HG03457 (cell line): Measurements from ENCODE around the gene TRPV4.

Experiments
- ATAC-seq: cut with Tn5 transposase; IDR thresholded peaks from one replicate; pipeline ENCODE4 v1.9.1; 2021; ENCODE audit warnings: moderate number of reproducible peaks; ENCODE audit not compliant: unreplicated experiment

Gene TRPV4

GRCh38 chr12:109829667-109830066 lies 3.5 kb downstream of the TRPV4 start:
- no peak for ATAC-seq

- no peak for ATAC-seq
Measured at GRCh38 chr12:109828754-109829511, 4.3 kb downstream of the TRPV4 start.

DNA sequence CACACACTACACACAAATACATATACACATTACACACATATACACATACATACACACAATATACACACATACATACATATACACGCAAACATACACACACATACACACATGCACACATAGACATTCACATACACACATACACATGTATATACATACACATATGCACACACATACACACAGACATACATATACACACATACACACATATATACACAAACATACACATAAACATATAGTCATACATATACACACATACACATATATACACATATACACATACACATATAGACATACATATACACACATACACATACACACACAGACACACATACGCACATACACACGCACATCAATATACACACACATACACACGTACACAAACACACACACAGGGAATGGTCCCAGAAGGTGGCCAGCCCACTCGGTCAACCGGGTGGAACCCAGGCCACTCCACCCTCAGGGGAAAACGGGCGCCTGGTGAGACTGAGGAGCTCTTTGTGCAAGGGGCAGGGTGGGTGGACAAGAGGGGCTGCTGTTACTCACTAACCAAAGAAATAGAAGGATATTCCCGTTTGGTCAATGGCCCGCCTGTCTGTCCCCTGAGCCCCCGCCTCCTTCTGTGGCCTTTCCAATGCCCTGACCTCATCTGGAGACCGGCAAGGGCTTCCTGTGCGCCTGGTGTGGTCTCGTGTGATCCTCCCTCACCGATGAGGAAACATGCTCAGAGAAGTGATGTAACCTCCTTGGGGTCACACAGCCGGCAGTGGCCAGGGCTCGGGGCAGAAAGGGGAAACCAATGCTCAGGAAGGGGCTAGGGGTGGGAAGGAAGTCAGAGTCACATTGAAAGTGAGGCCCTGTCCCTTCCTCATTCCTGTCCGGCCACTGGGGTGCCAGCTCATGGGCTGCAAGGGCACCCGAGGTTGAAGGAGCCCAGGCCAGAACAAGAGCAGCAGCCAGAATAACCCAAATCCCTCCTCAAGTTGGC lies 5.3 kb downstream of the TRPV4 start:
- no peak for ATAC-seq

- no peak for ATAC-seq
Measured at GRCh38 chr12:109827080-109827479, 6.1 kb downstream of the TRPV4 start.

GRCh38 chr12:109824731-109825130 lies 8.5 kb downstream of the TRPV4 start:
- no peak for ATAC-seq

DNA sequence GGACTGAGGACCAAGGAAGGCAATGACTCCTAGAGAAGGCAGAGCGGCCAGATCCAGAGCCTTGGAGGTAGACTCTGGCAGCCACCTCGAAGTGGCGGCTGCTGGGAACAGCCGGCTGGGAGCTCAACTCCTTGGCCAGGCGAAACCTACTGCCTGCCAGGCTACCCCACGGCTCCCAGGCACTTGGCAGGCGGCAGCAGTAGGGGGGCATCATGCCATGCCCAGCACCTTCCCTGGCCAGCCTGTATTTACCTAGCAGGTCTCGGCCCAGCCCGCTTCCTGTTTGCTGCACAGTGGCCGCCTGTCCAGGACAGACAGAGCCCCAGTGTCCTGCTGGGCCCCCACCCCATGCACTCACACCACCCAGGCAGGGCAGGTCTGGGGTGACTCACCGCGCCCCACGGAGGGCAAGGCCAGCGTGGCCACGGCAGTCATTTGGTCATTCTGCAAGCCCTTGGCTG lies 10.2 kb downstream of the TRPV4 start:
- no peak for ATAC-seq

DNA sequence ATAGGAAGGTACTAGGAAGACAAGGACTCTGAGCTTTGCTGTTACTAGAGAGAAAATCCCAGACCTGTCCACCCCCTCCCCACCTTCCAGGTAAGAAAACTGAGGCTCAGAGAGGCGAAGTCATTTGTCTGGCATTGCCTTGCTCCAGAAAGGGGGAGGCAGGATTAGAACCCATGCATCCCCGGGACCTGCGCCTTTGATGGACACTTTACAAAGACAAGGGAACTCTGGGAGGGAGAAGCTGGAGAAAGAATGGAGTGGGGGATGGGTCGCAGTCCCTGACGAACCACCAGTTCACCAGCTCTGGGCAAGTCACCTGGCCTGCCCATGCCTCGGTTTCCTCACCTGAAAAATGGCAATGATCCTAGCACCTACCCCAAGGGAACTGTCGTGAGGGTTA lies 10.8 kb downstream of the TRPV4 start:
- ATAC-seq: no peak

DNA sequence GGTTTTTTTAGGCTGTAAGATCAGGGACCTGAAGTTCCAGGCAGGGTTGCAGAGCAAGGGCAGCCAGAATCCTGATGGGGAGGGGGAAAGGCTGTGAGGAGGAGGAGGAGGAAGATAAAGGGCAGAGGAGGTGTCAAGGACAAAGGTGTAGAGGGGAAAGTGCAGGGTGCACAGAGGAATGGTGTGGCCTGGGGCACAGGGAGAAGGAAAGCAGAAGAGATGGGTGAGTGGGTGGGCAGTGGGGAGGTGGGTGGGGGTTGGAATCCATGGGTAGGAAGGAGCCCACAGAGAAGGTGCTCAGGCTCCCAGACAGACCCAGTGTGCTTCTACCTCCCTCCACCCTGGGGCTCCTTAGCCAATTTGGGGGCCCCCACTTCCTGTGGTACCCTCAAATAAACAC lies 11.2 kb downstream of the TRPV4 start:
- ATAC-seq: no peak

DNA sequence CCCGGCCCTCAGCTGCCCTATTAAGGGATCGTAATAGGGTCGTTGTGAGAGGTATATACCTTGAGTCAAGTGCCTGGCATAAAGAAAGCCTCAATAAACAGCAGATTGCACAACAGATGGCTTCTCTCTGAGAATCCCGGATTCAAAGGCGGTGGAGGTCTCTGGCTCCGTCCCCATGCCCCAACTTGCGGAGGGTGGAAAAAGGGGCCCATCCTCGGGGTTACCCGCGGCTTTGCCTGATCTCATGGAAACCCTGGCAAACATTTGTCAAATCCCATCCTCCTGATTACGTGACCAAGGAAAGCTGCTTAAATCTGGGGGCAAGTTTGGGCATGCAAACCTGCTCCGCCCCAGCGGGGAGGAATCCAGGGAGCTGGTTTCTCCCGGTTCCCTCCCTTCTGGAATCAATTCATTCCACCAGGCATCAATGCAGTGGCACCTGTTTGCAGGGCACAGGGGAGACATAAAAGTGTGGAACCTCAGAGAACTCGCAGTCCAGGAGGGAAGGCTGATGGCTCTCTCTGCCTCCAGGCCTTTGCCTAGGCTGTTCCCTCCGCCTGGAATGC lies 12.3 kb downstream of the TRPV4 start:
- ATAC-seq: no peak

GRCh38 chr12:109818905-109819500 lies 14.2 kb downstream of the TRPV4 start:
- no peak for ATAC-seq

GRCh38 chr12:109818253-109818652 lies 14.9 kb downstream of the TRPV4 start:
- ATAC-seq: no peak

DNA sequence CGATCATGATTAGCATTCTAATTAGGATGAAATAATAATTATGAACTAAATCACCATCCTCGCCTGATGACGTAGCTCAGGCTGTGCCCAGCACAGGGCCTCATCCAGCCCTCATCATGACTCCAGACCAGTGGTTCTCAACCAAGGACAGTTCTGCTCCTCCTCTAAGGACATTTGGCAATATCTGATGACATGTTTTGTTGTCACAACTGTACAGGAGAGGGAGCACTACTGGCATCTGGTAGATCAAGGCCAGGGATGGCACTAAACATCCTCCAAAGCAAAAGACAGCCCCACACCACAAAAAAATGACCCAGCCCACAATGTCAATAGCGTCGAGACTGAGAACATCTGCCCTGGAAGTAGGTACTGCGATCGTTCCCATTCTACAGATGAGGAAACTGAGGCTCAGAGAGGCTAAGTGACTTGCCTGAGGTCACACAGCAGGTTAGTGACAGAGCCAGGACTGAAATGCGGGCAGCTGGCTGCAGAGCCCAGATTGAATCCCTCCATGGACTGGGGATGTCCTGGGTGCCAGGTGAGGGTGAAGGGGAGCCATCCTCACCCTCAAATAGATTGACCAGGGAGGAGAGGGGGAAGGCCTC lies 15.5 kb downstream of the TRPV4 start:
- ATAC-seq: no peak

- no peak for ATAC-seq
Measured at GRCh38 chr12:109816870-109817269, 16.3 kb downstream of the TRPV4 start.

DNA sequence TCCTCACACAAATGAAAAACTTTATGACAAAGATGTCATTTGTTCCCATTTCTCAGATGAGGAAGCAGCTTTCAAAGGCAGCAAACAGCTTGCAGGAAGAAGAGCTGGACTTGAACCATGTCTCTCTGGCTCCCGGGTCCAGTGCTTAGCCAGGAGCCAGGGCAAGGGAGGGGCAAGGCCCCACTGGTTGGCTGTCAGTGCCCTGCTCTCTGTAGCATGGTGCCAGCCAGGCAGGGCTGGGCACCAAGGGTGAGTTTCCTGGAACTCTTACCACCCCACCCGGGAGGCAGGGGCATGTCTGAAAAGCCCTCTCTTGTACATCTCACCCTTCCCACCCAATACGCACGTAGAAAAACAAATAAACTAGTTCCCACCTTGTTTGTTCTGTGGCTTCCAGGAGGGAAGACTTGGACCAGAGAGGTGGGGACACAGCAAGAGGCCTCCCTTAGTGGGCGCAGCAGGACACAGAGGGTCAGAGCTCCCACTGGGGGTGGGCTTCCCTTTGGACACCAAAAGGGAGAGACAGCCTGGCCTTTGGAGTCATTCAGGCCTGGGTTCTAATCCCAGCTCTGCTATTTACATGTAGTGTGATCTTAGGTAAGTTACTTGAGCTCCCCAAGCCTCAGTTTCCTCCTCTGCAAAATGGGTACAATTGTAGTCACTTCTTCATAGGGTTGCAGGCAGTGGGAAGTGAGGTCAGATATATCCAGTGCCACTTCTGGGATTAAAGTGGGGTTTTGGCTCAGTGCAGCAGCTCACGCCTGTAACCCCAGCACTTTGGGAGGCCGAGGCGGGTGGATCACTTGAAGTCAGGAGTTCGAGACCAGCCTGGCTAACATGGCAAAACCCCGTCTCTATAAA lies 17.2 kb downstream of the TRPV4 start:
- no peak for ATAC-seq

GRCh38 chr12:109815225-109815624 lies 18.0 kb downstream of the TRPV4 start:
- no peak for ATAC-seq

GRCh38 chr12:109814600-109815150 lies 18.5 kb downstream of the TRPV4 start:
- ATAC-seq: no peak

- no peak for ATAC-seq
Measured at GRCh38 chr12:109813810-109814416, 19.3 kb downstream of the TRPV4 start.

GRCh38 chr12:109811624-109811995 lies 21.6 kb downstream of the TRPV4 start:
- ATAC-seq: no peak

- ATAC-seq: no peak
Measured at GRCh38 chr12:109810954-109811623, 22.1 kb downstream of the TRPV4 start.
